ENCODE measurements around the gene CHTOP.

DNA sequence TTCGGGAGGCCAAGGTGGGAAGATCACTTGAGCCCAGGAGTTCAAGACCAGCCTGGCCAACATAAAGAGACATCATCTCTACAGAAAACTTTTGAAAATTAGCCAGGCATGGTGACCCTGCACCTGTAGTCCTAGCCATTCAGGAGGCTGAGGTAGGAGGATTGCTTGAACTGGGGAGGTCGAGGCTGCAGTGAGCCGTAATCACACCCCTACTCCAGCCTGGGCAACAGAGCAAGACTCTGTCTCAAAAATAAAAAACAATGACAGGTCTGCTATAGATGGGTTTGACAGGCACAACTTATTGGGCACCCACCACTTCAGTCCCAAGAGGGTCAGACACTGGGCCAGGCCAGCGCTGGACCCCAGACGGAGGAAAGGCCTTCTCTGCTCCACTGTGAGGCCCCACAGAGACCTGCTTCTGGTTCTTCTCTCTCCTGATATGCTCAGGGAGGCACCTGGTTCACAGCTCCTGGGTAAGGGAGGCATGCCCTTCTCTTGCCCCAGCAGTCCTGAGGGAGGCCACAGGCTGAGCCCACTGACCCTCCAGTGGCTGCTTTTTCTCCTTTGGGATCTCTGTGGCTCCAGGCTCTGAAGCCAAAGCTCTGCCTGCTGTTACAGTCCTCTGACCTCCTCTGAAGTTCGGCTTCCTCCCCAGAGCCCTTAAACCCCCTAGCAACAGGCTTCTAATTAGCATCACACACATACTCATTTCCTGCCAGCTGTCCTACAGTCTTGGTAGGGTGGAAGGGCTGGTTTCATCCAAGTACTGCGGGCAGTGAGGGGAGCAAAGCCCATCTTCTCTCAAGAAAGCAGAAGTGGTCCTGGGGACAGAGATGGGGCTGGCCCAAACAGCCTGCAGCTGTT, 35.3 kb upstream of the CHTOP start:
- no peak for TF ChIP-seq ZBTB7A (IDR thresholded peaks at IDR 0.05; ENCODE audit: low read depth)
- no peak for TF ChIP-seq YY1 (IDR thresholded peaks at IDR 0.05; ENCODE audit: low read depth)
- no peak for TF ChIP-seq CREB1 (IDR thresholded peaks at IDR 0.05; ENCODE audit: low read depth)
- TF ChIP-seq CEBPB (IDR thresholded peaks at IDR 0.05): no peak

Measured in Ishikawa (cell line).